Neural progenitor cell (in vitro differentiated cells): ENCODE data around the gene MPP2. TPM values are rescaled to one million over a fixed set of nuclear protein-coding genes. Genes with fewer than 3 reads are reported as not detected.
A peak's percentile ranks its signal among the peaks of the same experiment; 100 is the strongest.
"Not testable (repeated sequence)": the region's sequence is repeated elsewhere in the genome, so short reads cannot be mapped to it uniquely, and the experiment has no call there.

Source experiments
- DNase-seq: peaks from one replicate; pipeline ENCODE4 v3.0.0-alpha.2; 2016; ENCODE audit warnings: low spot score
- H2AFZ ChIP-seq: fragments of 200-600 bp; sonication (generic); replicated peaks from 2 replicates; pipeline ENCODE4 v1.6.1; 2016; ENCODE audit warnings: antibody characterized with exemption
- H3F3A ChIP-seq: fragments of 200-600 bp; sonication (generic); 2 replicates; pipeline ENCODE4 v1.6.1; 2016; ENCODE audit warnings: antibody characterized with exemption, low read depth
- H3K27ac ChIP-seq: fragments of 200-600 bp; sonication (generic); 2 replicates; pipeline ENCODE4 v1.5.1; 2016; ENCODE audit warnings: mild to moderate bottlenecking
- H3K27me3 ChIP-seq: fragments of 200-600 bp; sonication (generic); 2 replicates; pipeline ENCODE4 v1.6.1; 2016; ENCODE audit warnings: mild to moderate bottlenecking, moderate library complexity
- H3K36me3 ChIP-seq: fragments of 200-600 bp; sonication (generic); 2 replicates; pipeline ENCODE4 v1.5.1; 2016
- H3K4me1 ChIP-seq: fragments of 200-600 bp; sonication (generic); 2 replicates; pipeline ENCODE4 v1.6.1; 2016; ENCODE audit warnings: mixed run types
- H3K4me2 ChIP-seq: fragments of 200-600 bp; sonication (generic); 2 replicates; pipeline ENCODE4 v1.6.1; 2016
- H3K4me3 ChIP-seq: fragments of 200-600 bp; sonication (generic); 2 replicates; pipeline ENCODE4 v1.5.1; 2016
- H3K79me2 ChIP-seq: fragments of 200-600 bp; sonication (generic); 2 replicates; pipeline ENCODE4 v1.6.1; 2016; ENCODE audit warnings: low read depth
- H3K9ac ChIP-seq: fragments of 200-600 bp; sonication (generic); 2 replicates; pipeline ENCODE4 v1.6.1; 2016
- H3K9me3 ChIP-seq: fragments of 200-600 bp; sonication (generic); 2 replicates; pipeline ENCODE4 v1.5.1; 2016; ENCODE audit warnings: low read depth
- H4K20me1 ChIP-seq: fragments of 200-600 bp; sonication (generic); 2 replicates; pipeline ENCODE4 v1.6.1; 2016; ENCODE audit warnings: low read depth
- H3K27ac Mint-ChIP-seq: 3 replicates; pipeline ENCODE4 v1.8.0; 2021; ENCODE audit warnings: mixed read lengths
- H3K27me3 Mint-ChIP-seq: 2 replicates; pipeline ENCODE4 v1.8.0; 2022; ENCODE audit warnings: low read depth, mild to moderate bottlenecking, inconsistent platforms, moderate library complexity, mixed read lengths; ENCODE audit not compliant: insufficient read depth
- H3K36me3 Mint-ChIP-seq: 3 replicates; pipeline ENCODE4 v1.8.0; 2021; ENCODE audit warnings: mixed read lengths
- H3K4me1 Mint-ChIP-seq: 3 replicates; pipeline ENCODE4 v1.8.0; 2021; ENCODE audit warnings: mixed read lengths
- H3K4me3 Mint-ChIP-seq: 3 replicates; pipeline ENCODE4 v1.8.0; 2021; ENCODE audit warnings: mild to moderate bottlenecking, moderate library complexity, mixed read lengths
- H3K9me3 Mint-ChIP-seq: 3 replicates; pipeline ENCODE4 v1.8.0; 2020; ENCODE audit warnings: mixed read lengths
- EZH2 ChIP-seq: fragments of 200-600 bp; sonication (generic); IDR thresholded peaks from 2 replicates; pipeline ENCODE4 v1.6.1; 2017; ENCODE audit warnings: antibody characterized with exemption, mild to moderate bottlenecking, moderate library complexity
- EZH2phosphoT487 ChIP-seq: fragments of 200-600 bp; sonication (generic); IDR thresholded peaks from 2 replicates; pipeline ENCODE4 v1.6.1; 2017; ENCODE audit warnings: antibody characterized with exemption
- total RNA-seq: library from RNA; depleted of rRNA; stranded (reverse); fragments of >200 nt; gene quantifications from 2 replicates; pipeline ENCODE4 v1.2.3, GENCODE V29; 2015; ENCODE audit warnings: low replicate concordance
- TF ChIP-seq, protein P1 (sequence below): fragments of 200-600 bp; sonication (generic); IDR thresholded peaks from 2 replicates; pipeline ENCODE4 v1.5.1; 2017; ENCODE audit warnings: antibody characterized with exemption, mild to moderate bottlenecking

MPP2 gene
- total RNA-seq, 1 donor from 2014 or later = 7.8 TPM

DNA sequence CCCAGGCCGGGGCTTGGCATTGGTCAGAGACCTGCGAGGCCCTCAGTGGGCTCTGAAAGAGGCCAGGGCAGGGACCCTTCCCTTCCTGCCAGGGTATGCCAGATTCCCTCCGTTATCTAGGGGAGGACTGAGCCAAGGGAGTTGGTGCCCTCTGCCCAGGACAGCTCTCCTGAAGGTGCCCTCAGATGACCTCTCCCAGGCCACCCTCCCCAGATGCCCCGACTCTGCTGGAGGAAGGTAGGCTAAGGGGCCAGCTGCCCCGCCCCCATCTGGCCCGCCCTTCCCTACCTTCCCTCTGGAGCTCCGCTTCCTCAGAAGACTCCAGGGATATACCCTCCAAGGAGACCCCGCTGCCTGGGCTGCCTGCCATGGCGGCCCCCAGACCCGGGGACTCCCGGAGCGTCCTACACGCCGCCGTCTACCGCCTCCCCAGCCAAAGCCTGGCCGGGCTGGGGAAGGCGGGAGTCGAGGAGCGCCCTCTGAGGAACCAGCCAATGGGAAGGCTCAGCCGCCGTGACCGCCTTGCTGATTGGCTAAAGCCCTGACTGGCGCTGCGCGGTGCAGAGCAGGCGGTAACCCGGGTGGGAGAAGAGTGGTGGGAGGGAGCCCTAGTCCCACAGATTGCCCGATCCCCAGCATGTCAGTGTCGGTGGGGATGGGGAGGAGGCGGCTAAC is 7.0 kb downstream of the MPP2 start:
- peak; percentile 96 for DNase-seq
- Histone ChIP-seq H3K27me3 (no peaks in the 10 kb centered on the region), H2AFZ (peak overlapping the region; percentile 34), H3K79me2 (peaks cover 10% of the 10 kb centered on the region), H3K4me3 (peak overlapping the region; percentile 58), H3K4me1 (peaks cover 40% of the 10 kb centered on the region), H4K20me1 (peaks cover 4% of the 10 kb centered on the region), H3F3A (peaks cover 23% of the 10 kb centered on the region), H3K9me3 (no peaks in the 10 kb centered on the region), H3K36me3 (no peaks in the 10 kb centered on the region), H3K27ac (no peak overlapping the region), H3K4me2 (peak overlapping the region; percentile 84), H3K9ac (no peak overlapping the region)
- Mint-ChIP-seq H3K27ac (no peak overlapping the region), H3K4me3 (peak overlapping the region; percentile 86), H3K27me3 (peaks cover 4% of the 10 kb centered on the region), H3K9me3 (no peaks in the 10 kb centered on the region), H3K36me3 (peaks cover 5% of the 10 kb centered on the region), H3K4me1 (peaks cover 40% of the 10 kb centered on the region)
- TF ChIP-seq, protein P1, sequence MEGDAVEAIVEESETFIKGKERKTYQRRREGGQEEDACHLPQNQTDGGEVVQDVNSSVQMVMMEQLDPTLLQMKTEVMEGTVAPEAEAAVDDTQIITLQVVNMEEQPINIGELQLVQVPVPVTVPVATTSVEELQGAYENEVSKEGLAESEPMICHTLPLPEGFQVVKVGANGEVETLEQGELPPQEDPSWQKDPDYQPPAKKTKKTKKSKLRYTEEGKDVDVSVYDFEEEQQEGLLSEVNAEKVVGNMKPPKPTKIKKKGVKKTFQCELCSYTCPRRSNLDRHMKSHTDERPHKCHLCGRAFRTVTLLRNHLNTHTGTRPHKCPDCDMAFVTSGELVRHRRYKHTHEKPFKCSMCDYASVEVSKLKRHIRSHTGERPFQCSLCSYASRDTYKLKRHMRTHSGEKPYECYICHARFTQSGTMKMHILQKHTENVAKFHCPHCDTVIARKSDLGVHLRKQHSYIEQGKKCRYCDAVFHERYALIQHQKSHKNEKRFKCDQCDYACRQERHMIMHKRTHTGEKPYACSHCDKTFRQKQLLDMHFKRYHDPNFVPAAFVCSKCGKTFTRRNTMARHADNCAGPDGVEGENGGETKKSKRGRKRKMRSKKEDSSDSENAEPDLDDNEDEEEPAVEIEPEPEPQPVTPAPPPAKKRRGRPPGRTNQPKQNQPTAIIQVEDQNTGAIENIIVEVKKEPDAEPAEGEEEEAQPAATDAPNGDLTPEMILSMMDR = no peak
- TF ChIP-seq EZH2 (no peak), EZH2phosphoT487 (no peak)

DNA sequence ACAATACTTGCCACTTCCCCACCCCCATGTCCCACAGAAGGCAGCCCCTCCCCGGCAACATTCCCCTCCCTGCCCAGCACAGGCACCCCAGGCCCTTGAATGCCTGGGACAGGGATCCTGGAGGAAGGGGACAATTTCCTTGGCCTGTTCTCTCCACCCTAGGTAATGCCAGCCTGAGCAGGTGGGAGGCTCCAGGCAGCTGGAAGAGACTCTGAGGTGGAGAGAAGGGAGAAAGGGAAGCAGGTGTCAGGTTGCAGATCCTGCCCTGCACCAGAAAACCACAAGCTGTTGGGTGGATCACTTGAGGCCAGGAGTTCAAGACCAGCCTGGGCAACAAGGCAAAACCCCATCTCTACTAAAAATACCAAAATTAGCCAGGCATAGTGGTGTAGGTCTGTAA is 8.9 kb downstream of the MPP2 start:
- H3K4me3 Mint-ChIP-seq = no peak overlapping the region

DNA sequence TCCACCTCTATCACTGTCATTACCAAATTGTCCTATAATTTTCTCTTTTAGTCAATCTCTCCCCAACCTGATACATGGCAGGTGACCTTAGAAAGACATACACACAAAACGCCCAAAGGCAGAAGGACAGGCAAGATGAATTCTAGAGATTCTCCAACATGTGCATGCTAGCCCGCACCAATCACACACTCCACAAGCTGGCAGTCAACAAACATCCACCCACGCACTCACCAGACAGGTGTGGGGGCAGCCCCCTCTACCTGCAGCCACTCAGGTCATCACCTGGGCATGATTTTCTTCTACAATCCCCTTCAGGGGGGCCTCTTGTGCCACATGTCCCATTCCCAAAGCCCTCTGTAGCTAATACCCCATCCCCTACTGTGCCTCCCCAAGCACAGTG is 9.5 kb downstream of the MPP2 start:
- H3K4me3 Mint-ChIP-seq = peak overlapping the region; percentile 4
- no peaks in the 10 kb centered on the region for H3K9me3 Mint-ChIP-seq
- Histone ChIP-seq H3K9me3 (no peaks in the 10 kb centered on the region), H3K27me3 (no peaks in the 10 kb centered on the region), H3K4me2 (no peak overlapping the region), H3K36me3 (no peaks in the 10 kb centered on the region), H3K79me2 (peaks cover 10% of the 10 kb centered on the region), H3K4me3 (no peak overlapping the region), H4K20me1 (peaks cover 10% of the 10 kb centered on the region), H3K27ac (no peak overlapping the region), H3F3A (peaks cover 16% of the 10 kb centered on the region), H3K9ac (no peak overlapping the region), H2AFZ (no peak overlapping the region), H3K4me1 (peaks cover 30% of the 10 kb centered on the region)
- no peak for DNase-seq
- TF ChIP-seq EZH2 = no peak
- TF ChIP-seq EZH2phosphoT487 = no peak
- TF ChIP-seq, protein P1 = no peak
- peaks cover 35% of the 10 kb centered on the region for H3K4me1 Mint-ChIP-seq
- no peak overlapping the region for H3K27ac Mint-ChIP-seq
- H3K27me3 Mint-ChIP-seq = peaks cover 4% of the 10 kb centered on the region
- H3K36me3 Mint-ChIP-seq = peaks cover 5% of the 10 kb centered on the region

More for the DNA sequence above, 8.9 kb downstream of the MPP2 start:
- Mint-ChIP-seq H3K36me3 (peaks cover 5% of the 10 kb centered on the region), H3K9me3 (no peaks in the 10 kb centered on the region), H3K27ac (no peak overlapping the region), H3K4me1 (peaks cover 32% of the 10 kb centered on the region), H3K27me3 (peaks cover 4% of the 10 kb centered on the region)
- no peak overlapping the region for H3K4me3 ChIP-seq
- peaks cover 31% of the 10 kb centered on the region for H3K4me1 ChIP-seq
- H4K20me1 ChIP-seq = peaks cover 8% of the 10 kb centered on the region
- no peak overlapping the region for H2AFZ ChIP-seq
- peaks cover 10% of the 10 kb centered on the region for H3K79me2 ChIP-seq
- H3K9me3 ChIP-seq = no peaks in the 10 kb centered on the region
- no peaks in the 10 kb centered on the region for H3K27me3 ChIP-seq
- no peak overlapping the region for H3K9ac ChIP-seq
- no peak overlapping the region for H3K4me2 ChIP-seq
- DNase-seq = no peak
- TF ChIP-seq, protein P1 = no peak
- TF ChIP-seq EZH2phosphoT487 (no peak), EZH2 (no peak)
- no peaks in the 10 kb centered on the region for H3K36me3 ChIP-seq
- H3F3A ChIP-seq = peaks cover 20% of the 10 kb centered on the region
- H3K27ac ChIP-seq = no peak overlapping the region

DNA sequence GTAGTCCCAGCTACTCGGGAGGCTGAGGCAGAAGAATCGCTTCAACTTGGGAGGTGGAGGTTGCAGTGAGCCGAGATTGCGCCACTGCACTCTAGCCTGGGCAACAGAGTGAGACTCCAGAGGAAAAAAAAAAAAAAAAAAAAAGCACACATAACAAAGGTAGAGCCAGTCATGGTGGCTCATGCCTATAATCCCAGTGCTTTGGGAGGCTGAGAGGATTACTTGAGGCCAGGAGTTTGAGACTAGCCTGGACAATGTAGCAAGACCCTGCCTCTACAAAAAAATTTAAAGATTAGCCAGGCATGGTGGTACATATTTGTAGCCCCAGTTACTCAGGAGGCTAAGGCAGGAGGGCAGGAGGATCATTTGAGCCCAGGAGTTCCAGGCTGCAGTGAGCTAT is 12.8 kb downstream of the MPP2 start:
- H3K27ac Mint-ChIP-seq, H3K4me2 ChIP-seq, H3F3A ChIP-seq, H3K4me3 ChIP-seq, H3K4me3 Mint-ChIP-seq, H3K27me3 Mint-ChIP-seq, H3K79me2 ChIP-seq, DNase-seq, H3K4me1 ChIP-seq, H3K9me3 ChIP-seq, H3K9ac ChIP-seq, H3K27ac ChIP-seq, H3K9me3 Mint-ChIP-seq, H3K27me3 ChIP-seq, H3K36me3 ChIP-seq, H2AFZ ChIP-seq, H3K36me3 Mint-ChIP-seq: not testable (repeated sequence)
- peaks cover 15% of the 10 kb centered on the region for H3K4me1 Mint-ChIP-seq
- peaks cover 15% of the 10 kb centered on the region for H4K20me1 ChIP-seq
